Keratinocyte (primary cell): Measurements from ENCODE around the gene PAPPA2.

Experiments
- EZH2 ChIP-seq: IDR thresholded peaks from one replicate; pipeline ENCODE4 v1.6.1; 2012; ENCODE audit warnings: inconsistent platforms, mild to moderate bottlenecking, low read length, moderate library complexity
- TF ChIP-seq, protein P1 (sequence below), 3 experiments: IDR thresholded peaks in 1 of 3; conservative IDR thresholded peaks in 1 of 3; optimal IDR thresholded peaks in 1 of 3; 2 replicates in 2 of 3; 3 replicates in 1 of 3; pipeline versions ENCODE3 to v1.5.1; 2011; ENCODE audit warnings: low read length in 3 of 3, mild to moderate bottlenecking in 3 of 3, moderate library complexity in 2 of 3, control low read depth in 1 of 3, inconsistent platforms in 1 of 3; ENCODE audit not compliant: insufficient read depth in 2 of 3; ENCODE audit errors: extremely low read depth in 1 of 3

DNA sequence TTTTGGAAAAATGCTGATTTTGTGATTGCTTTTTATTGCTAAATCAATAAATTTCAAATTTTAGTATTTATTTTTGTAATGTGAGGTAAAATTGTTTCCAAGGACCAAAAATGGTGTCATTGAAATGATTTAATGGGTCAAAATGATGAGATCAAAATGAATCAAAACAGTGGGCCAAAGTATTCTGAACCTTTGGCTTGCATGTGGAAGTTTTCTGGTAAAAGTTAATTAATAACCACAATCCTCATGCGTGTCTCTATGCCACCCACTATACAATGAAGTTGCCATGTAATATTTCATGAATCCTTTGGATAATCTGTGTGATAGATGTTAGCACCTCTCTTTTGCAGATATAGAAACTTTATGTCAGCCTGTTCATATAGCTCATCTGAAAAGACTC is 83.8 kb downstream of the PAPPA2 start:
- TF ChIP-seq, protein P1, sequence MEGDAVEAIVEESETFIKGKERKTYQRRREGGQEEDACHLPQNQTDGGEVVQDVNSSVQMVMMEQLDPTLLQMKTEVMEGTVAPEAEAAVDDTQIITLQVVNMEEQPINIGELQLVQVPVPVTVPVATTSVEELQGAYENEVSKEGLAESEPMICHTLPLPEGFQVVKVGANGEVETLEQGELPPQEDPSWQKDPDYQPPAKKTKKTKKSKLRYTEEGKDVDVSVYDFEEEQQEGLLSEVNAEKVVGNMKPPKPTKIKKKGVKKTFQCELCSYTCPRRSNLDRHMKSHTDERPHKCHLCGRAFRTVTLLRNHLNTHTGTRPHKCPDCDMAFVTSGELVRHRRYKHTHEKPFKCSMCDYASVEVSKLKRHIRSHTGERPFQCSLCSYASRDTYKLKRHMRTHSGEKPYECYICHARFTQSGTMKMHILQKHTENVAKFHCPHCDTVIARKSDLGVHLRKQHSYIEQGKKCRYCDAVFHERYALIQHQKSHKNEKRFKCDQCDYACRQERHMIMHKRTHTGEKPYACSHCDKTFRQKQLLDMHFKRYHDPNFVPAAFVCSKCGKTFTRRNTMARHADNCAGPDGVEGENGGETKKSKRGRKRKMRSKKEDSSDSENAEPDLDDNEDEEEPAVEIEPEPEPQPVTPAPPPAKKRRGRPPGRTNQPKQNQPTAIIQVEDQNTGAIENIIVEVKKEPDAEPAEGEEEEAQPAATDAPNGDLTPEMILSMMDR (optimal IDR thresholded peaks at IDR 0.05 in 1 of 3, IDR thresholded peaks at IDR 0.05 in 1 of 3, conservative IDR thresholded peaks at IDR 0.05 in 1 of 3; ENCODE audit: extremely low read depth in 1 of 3, insufficient read depth in 2 of 3, low read length in 3 of 3): no peak
- TF ChIP-seq EZH2: no peak
